HG03521 (cell line): Measurements from ENCODE around the gene INPP4A.

Experiments
- ATAC-seq: cut with Tn5 transposase; IDR thresholded peaks from one replicate; pipeline ENCODE4 v1.9.1; 2021; ENCODE audit warnings: mild to moderate bottlenecking, moderate library complexity; ENCODE audit not compliant: unreplicated experiment

Gene INPP4A

DNA sequence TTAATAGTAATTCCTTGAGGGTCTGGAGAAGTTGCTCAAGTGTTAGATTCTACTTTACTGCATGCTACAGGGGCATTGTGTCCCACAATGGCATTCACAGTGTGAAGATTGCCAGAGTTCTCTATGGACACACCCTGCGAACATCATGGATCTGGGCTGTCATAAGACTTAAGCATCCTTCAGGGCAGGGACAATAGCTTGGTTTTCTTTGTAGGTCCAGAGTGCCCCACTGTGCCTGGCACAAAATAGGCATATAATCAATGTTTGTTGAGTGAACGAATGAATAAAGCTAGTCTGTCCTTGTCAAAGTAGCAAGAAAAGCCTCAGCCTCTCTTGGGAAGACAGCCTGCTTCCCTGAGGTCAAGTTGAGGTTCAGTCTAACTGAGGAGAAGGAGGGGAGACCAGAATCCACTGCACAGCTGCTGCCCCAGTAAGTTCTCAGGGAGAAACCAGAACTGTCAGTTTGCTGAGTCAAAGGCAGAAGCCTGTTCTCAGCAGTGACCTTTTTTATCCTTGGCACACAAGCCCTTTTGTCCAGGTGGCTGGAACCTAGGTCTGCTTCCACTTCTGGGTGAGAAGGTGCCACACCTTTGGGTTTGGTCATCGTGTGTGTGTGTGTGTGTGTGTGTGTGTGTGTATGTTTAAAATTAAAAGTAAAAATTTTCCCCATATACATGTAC lies 15.0 kb downstream of the INPP4A start:
- peak; percentile 23 for ATAC-seq

GRCh38 chr2:98460573-98461497 lies 16.2 kb downstream of the INPP4A start:
- ATAC-seq = peak; percentile 56

- ATAC-seq = no peak
These were observed 16.9 kb downstream of the INPP4A start for GRCh38 chr2:98461498-98462049.

DNA sequence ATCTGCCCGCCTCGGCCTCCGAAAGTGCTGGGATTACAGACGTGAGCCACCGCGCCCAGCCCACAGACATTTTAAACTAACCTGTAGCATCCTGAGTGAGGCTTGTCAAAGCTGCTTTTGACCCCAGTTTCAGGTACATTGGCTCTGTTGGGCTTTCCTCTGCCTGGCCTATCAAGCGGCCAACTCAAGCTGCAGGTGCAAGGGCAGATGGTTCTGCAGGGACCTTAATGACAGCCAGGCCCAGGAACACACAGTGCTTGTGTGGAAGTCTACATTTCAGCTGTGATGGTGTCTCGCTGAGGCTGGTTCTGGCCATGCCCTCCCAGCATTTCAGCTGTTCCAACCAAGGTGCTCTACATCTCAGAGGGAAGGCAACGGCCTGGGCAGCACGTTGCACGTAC lies 18.4 kb downstream of the INPP4A start:
- ATAC-seq = no peak

- ATAC-seq = no peak
These were observed 18.9 kb downstream of the INPP4A start for GRCh38 chr2:98463551-98463971.

GRCh38 chr2:98463988-98464771 lies 19.5 kb downstream of the INPP4A start:
- ATAC-seq = no peak

- ATAC-seq = peak; percentile 32
These were observed 20.2 kb downstream of the INPP4A start for GRCh38 chr2:98464772-98465310.

- ATAC-seq = no peak
These were observed 21.0 kb downstream of the INPP4A start for GRCh38 chr2:98465456-98466226.

- ATAC-seq = no peak
These were observed 22.5 kb downstream of the INPP4A start for GRCh38 chr2:98467082-98467536.

DNA sequence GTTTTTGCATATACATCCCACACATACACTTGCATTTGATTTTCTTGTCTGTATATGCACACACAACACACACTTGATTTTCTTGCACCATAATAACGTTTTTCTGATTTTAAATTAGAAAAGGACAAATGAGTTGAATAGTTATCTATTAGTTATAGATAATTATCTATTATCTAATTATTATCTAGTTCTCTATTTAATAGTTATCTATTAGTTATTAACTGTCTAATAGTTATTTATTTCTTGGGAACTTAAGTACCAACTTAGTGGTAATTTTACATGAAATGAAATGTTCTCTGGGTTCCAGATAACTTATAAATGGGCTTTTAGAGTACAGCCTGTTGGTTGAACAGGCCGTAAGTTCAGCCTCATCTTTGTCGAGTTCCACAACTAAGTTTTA lies 23.0 kb downstream of the INPP4A start:
- no peak for ATAC-seq

- ATAC-seq = no peak
These were observed 24.1 kb downstream of the INPP4A start for GRCh38 chr2:98468621-98469236.

DNA sequence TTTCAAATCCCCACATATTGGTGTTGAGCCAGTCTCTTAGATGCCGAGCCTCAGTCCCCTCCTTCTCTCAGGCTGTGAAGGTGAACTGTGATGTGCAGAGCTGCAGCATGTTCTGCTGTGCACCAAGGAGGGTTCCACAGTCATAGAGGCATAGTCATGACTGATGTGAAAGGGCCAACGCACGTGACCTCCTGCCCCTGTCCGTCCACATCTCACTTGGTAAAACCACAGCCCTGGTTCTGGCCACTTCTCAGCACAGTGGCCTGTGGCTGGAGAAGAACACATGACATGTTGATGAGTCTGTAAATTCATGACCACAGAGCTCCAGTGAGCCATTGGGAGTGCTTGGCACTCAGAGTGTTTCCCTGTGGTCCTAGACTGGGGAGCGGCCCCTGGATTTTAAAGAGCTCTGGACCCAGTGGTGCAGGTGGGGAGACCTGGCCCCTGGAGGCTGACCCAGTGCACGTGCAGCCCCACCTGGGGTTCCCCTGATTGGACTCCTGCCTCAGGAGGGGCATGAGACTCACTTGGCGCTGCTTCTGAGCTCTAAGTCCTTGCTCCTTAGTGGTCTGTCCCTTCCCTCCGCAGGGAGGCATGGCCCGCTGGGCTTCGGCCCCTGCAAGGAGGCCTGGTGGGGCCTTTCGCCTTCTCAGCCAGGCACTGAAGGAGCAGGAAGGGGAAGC lies 25.3 kb downstream of the INPP4A start:
- no peak for ATAC-seq

GRCh38 chr2:98470851-98471255 lies 26.2 kb downstream of the INPP4A start:
- ATAC-seq = no peak

- ATAC-seq = no peak
These were observed 26.9 kb downstream of the INPP4A start for GRCh38 chr2:98471402-98472131.

GRCh38 chr2:98472132-98472650 lies 27.5 kb downstream of the INPP4A start:
- no peak for ATAC-seq

- no peak for ATAC-seq
These were observed 28.5 kb downstream of the INPP4A start for GRCh38 chr2:98472961-98473746.
